WI38 (cell line): ENCODE results near the gene FTO.

Source experiments
- H3K4me3 ChIP-seq: 2 replicates; pipeline ENCODE4 v1.5.1; 2011; ENCODE audit warnings: low read depth, mild to moderate bottlenecking, control low read depth, low read length
- TF ChIP-seq, protein P1 (sequence below): IDR thresholded peaks from 2 replicates; pipeline ENCODE4 v1.5.1; 2012; ENCODE audit warnings: low read depth, mild to moderate bottlenecking, control low read depth, low read length

The FTO gene

DNA sequence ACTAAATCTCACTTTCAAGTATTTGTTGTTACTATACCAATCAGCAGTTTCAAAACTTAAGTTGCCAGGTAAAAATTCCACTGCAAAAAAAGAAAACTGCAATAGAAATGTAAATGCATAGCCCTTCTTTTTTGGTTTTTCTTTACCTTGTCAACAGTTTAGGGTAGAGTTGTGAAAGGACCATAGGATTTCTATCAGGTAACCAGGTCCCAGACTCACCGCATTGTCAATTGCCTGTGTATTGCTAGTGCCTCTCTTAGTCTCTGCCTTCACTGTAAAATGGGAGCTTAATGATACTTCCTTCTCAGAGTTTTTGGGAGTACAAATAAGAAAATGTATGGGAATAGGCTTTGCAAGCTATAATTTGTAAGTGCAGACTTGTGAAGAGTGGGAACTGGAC is 145.0 kb downstream of the FTO start:
- no peak overlapping the region for H3K4me3 ChIP-seq
- TF ChIP-seq, protein P1, sequence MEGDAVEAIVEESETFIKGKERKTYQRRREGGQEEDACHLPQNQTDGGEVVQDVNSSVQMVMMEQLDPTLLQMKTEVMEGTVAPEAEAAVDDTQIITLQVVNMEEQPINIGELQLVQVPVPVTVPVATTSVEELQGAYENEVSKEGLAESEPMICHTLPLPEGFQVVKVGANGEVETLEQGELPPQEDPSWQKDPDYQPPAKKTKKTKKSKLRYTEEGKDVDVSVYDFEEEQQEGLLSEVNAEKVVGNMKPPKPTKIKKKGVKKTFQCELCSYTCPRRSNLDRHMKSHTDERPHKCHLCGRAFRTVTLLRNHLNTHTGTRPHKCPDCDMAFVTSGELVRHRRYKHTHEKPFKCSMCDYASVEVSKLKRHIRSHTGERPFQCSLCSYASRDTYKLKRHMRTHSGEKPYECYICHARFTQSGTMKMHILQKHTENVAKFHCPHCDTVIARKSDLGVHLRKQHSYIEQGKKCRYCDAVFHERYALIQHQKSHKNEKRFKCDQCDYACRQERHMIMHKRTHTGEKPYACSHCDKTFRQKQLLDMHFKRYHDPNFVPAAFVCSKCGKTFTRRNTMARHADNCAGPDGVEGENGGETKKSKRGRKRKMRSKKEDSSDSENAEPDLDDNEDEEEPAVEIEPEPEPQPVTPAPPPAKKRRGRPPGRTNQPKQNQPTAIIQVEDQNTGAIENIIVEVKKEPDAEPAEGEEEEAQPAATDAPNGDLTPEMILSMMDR = no peak

DNA sequence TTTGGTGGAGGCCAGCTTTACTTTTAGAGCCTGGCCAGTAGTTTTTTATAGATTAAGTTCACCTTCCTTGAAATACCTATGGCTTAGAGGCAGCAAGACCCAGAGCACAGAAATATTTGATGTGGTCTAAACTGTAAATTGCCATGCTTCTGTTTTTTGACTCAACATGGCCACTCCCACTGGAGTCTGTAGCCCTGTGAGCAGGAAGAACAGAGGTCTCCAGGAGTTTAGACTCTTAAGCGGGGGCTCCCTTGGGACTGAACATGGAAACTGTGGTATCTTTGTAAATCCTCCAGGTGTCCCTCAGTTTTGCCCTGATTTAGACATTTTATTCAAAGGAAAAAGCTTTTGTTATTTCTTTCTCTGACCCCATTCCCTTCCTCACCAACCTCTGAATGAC is 145.6 kb downstream of the FTO start:
- H3K4me3 ChIP-seq = no peak overlapping the region
- TF ChIP-seq, protein P1 = no peak

DNA sequence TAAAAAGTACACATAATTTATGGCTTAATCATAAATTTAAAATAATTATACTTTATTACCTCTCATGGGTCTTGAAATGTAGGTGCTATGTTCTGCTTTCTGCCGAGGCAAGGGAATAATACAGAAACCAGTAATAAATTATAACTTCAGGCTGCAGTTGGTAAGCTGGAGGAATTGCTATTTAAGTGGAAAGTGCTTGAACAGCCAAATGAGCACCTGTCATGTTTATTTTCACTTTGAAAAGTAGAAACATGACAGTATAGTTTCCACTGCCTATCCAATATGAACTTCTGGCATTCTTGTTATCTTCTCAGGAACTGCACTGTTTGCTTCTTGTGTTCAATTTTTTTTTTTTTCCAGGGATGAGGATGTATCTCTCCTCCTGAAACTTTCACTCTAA is 146.0 kb downstream of the FTO start:
- H3K4me3 ChIP-seq = no peak overlapping the region
- TF ChIP-seq, protein P1 = no peak

DNA sequence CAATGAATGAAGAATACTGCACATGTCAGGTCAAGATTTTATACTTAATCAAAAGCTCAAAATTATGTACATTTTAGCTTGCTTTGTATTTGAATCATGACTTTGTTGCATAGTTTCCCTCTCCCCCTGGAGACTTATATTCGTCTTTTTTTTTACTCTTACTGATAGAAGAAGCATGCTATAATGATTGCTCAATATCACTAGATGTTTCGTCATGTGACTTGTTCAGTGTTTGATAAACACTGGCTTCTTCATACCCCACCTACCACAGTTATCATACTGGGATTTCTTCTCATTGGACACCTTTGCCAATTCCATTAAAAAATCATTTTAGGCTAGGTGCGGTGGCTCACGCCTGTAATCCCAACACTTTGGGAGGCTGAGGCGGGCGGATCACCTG is 148.7 kb downstream of the FTO start:
- TF ChIP-seq, protein P1 = no peak

DNA sequence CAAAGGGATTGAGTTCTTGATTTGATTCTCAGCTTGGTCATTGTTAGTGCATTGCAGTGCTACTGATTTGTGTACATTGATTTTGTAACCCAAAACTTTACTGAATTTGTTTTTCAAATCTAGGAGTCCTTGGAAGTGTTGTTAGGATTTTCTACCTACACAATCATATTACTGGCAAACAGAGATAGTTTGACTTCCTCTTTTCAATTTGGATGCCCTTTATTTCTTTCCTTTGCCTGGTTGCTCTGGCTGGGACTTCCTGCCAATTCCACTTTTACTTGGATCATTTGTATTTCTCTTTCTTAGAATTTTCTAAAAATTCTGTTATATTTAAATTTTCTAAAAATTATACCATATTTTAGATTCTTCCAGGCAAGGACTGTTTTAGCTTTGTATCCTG is 151.1 kb downstream of the FTO start:
- TF ChIP-seq, protein P1 = no peak
- H3K4me3 ChIP-seq = no peak overlapping the region

More for the DNA sequence above, 148.7 kb downstream of the FTO start:
- H3K4me3 ChIP-seq = no peak overlapping the region

DNA sequence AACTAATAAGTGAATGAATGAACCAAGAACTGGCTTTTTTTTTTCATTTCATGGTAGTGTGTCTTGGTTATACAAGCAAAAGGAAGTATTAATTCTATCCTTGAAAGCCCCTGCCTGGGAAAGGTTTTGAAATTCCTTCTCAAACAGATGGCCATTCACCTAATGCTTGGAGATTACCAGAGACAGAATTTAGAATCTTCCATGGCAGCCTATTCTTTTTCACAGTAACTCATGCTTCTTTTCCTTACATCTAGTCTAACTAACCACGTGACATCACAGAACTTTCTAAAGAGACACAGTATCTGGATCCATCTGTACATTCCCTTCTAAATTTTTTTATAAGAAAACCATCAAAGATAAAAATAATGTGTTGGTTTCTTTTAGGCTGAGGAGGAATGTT is 151.6 kb downstream of the FTO start:
- TF ChIP-seq, protein P1 = no peak
- no peak overlapping the region for H3K4me3 ChIP-seq

DNA sequence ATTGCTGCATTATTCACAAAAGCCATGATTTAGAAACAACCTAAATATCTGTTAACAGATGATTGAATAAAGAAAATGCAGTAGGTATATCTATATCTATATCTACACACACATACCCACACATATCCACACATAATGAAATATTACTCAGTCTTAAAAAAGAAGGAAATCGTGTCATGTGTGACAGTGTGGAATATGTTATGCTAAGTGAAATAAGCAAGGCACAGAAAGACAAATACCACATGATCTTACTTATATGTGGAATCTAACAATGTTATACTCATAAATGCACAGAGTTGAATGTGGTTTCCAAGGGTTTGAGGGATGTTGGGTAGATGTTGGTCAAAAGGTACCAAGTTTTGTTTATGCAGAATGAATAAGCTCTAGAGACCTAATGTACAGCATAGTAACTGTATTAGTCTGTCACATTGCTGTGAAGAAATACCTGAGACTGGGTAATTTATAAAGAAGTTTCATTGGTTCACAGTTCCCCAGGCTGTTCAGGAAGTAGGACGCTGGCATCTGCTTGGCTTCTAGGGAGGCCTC is 156.1 kb downstream of the FTO start:
- TF ChIP-seq, protein P1 = no peak
- H3K4me3 ChIP-seq = no peak overlapping the region
